Measurements from ENCODE around the gene TNRC6A. TPM values are rescaled to one million over a fixed set of nuclear protein-coding genes. Genes with fewer than 3 reads are reported as not detected.

Gene TNRC6A
- total and polyA plus RNA-seq, 9 of the 15 experiments (the other 6 are each of a cell fraction or from before 2014, with no cell fraction given), result 3.4 to 32.1 (median 26.6) TPM

GRCh38 chr16:24698308-24698707 is 31.1 kb upstream of the TNRC6A start:
- Histone ChIP-seq H3K9ac (ENCODE audit: insufficient read depth in 1 of 2, low read depth in 2 of 2, low read length in 2 of 2) (no peak overlapping the region), H3K9me3 (replicated peaks; ENCODE audit: control insufficient read depth, insufficient read depth, low read depth, low read length) (no peaks in the 10 kb centered on the region; the same call in 1 of the 2 replicates), H3K4me2 (ENCODE audit: insufficient read depth, low read length) (no peak overlapping the region), H3K79me2 (ENCODE audit: control insufficient read depth, insufficient read depth, low read length) (no peaks in the 10 kb centered on the region), H2AFZ (ENCODE audit: low read depth, low read length) (no peak overlapping the region), H3K27me3 (ENCODE audit: control insufficient read depth in 2 of 2, insufficient read depth in 2 of 2, low read length in 2 of 2) (peaks cover 4 to 6% of the 10 kb centered on the region in 2 experiments), H3K9me1 (ENCODE audit: control insufficient read depth, insufficient read depth, low read length) (no peaks in the 10 kb centered on the region), H3K4me3 (no peak overlapping the region), H3K36me3 (ENCODE audit: control insufficient read depth, insufficient read depth, low read length) (no peaks in the 10 kb centered on the region), H3K27ac (ENCODE audit: extremely low read depth, low read depth, low read length) (no peak overlapping the region), H3K4me1 (replicated peaks in 1 of 2; ENCODE audit: control insufficient read depth in 2 of 2, insufficient read depth in 2 of 2, low read length in 2 of 2) (peaks cover 0 to 6% of the 10 kb centered on the region in 2 experiments; a peak in 2 of 5 replicates), H4K20me1 (replicated peaks; ENCODE audit: control insufficient read depth, insufficient read depth, low read length) (no peaks in the 10 kb centered on the region)
- FAIRE-seq (no peak), ATAC-seq (no peak), DNase-seq (ENCODE audit: extremely low read depth in 1 of 4, low spot score in 3 of 4) (no peak)
- POLR2A ChIA-PET, result interaction anchor here (0.7 to 1.7 kb wide), 2 partner anchors 9 to 26 kb away, joined by 3 to 4 read pairs; no protein-coding TSS in a partner anchor
- CTCF ChIA-PET (ENCODE audit: low intra/inter-chr PET ratio), result no interaction called here
- 41% methylated on average over 5 of the region's 5 CpGs for WGBS (ENCODE audit: insufficient coverage, low coverage, missing lambda C conversion rate)
- BruUV-seq (replicated peaks), result no TSS peak
- in situ Hi-C loops (cut with MboI), result no loop called here
- intact Hi-C loops (cut with micrococcal nuclease), result no loop called here
- TF ChIP-seq ZNF408 (CRISPR knock-in tag; IDR thresholded peaks at IDR 0.05; ENCODE audit: low read depth) (no peak), ZKSCAN8 (CRISPR knock-in tag; IDR thresholded peaks at IDR 0.05) (no peak), SAP30 (IDR thresholded peaks at IDR 0.05; ENCODE audit: borderline replicate concordance, insufficient read depth, low read depth, low read length, poor library complexity, severe bottlenecking) (no peak), ZNF282 (CRISPR knock-in tag; IDR thresholded peaks at IDR 0.05) (no peak), POLR3G (IDR thresholded peaks at IDR 0.05; ENCODE audit: extremely low read depth, insufficient read length, insufficient replicate concordance) (no peak), KDM2B (CRISPR knock-in tag; IDR thresholded peaks at IDR 0.05) (no peak), ZNF184 (CRISPR knock-in tag; IDR thresholded peaks at IDR 0.05) (no peak), EWSR1 (IDR thresholded peaks at IDR 0.05; ENCODE audit: borderline replicate concordance, low read depth, partially characterized antibody) (no peak), CREB3L1 (IDR thresholded peaks at IDR 0.05; ENCODE audit: borderline replicate concordance, low read depth) (no peak), ZBTB43 (CRISPR knock-in tag; IDR thresholded peaks at IDR 0.05) (no peak), CREM (IDR thresholded peaks at IDR 0.05; ENCODE audit: low read depth) (no peak), POLR2G (IDR thresholded peaks at IDR 0.05; ENCODE audit: low read depth, low read length) (no peak)
- TF ChIP-seq, protein P1, sequence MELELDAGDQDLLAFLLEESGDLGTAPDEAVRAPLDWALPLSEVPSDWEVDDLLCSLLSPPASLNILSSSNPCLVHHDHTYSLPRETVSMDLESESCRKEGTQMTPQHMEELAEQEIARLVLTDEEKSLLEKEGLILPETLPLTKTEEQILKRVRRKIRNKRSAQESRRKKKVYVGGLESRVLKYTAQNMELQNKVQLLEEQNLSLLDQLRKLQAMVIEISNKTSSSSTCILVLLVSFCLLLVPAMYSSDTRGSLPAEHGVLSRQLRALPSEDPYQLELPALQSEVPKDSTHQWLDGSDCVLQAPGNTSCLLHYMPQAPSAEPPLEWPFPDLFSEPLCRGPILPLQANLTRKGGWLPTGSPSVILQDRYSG (tag; conservative IDR thresholded peaks at IDR 0.05; ENCODE audit: low read depth), result no peak
